IPS-20b (cell line): ENCODE data around the gene EN1.

Experiments used
- H3K27ac ChIP-seq: one replicate; pipeline ENCODE4 v1.5.1; 2013; ENCODE audit warnings: low read length
- H3K27me3 ChIP-seq: 2 replicates; pipeline ENCODE4 v1.6.1; 2013; ENCODE audit warnings: mild to moderate bottlenecking, low read length, inconsistent platforms; ENCODE audit not compliant: insufficient read depth
- H3K36me3 ChIP-seq: 2 replicates; pipeline ENCODE4 v1.6.1; 2013; ENCODE audit warnings: low read depth, mild to moderate bottlenecking, inconsistent platforms, low read length, moderate library complexity; ENCODE audit not compliant: insufficient read depth
- H3K4me1 ChIP-seq: 2 replicates; pipeline ENCODE4 v1.6.1; 2013; ENCODE audit warnings: mild to moderate bottlenecking, control low read depth, inconsistent platforms, low read length, moderate library complexity; ENCODE audit not compliant: insufficient read depth
- H3K4me3 ChIP-seq: 2 replicates; pipeline ENCODE4 v1.5.1; 2013; ENCODE audit warnings: mild to moderate bottlenecking, low read length, inconsistent platforms
- H3K9ac ChIP-seq: 2 replicates; pipeline ENCODE4 v1.6.1; 2013; ENCODE audit warnings: low read depth, mild to moderate bottlenecking, inconsistent platforms, low read length, moderate library complexity
- H3K9me3 ChIP-seq: 2 replicates; pipeline ENCODE4 v1.6.1; 2013; ENCODE audit warnings: mild to moderate bottlenecking, low read depth, low read length, inconsistent platforms; ENCODE audit not compliant: insufficient read depth

The EN1 gene

GRCh38 chr2:118846953-118847761, at the start of gene EN1:
EN1 (minus strand) TSS chr2:118847648; CDS start chr2:118847167, 481 bp downstream.
- Histone ChIP-seq H3K36me3 (no peaks in the 10 kb centered on the region), H3K27me3 (peaks cover 100% of the 10 kb centered on the region), H3K27ac (no peak within 1 kb of the TSS), H3K9me3 (peaks cover 6% of the 10 kb centered on the region; the same call in 1 of the 2 replicates), H3K4me1 (peaks cover 22% of the 10 kb centered on the region; the same call in 1 of the 2 replicates), H3K9ac (no peak within 1 kb of the TSS), H3K4me3 (peak within 1 kb of the TSS; percentile 67)

- Histone ChIP-seq H3K9me3 (peaks cover 13% of the 10 kb centered on the region), H3K27ac (no peak overlapping the region)
Observed at GRCh38 chr2:118893100-118893499, 45.7 kb upstream of the EN1 start.

GRCh38 chr2:118889995-118890394, 42.5 kb upstream of the EN1 start:
- Histone ChIP-seq H3K9me3 (peaks cover 13% of the 10 kb centered on the region), H3K4me3 (no peak overlapping the region), H3K27ac (no peak overlapping the region), H3K36me3 (no peaks in the 10 kb centered on the region), H3K27me3 (no peaks in the 10 kb centered on the region), H3K9ac (no peak overlapping the region), H3K4me1 (no peaks in the 10 kb centered on the region)

More at GRCh38 chr2:118893100-118893499, 45.7 kb upstream of the EN1 start:
- H3K4me1 ChIP-seq = no peaks in the 10 kb centered on the region
- no peak overlapping the region for H3K4me3 ChIP-seq
- H3K9ac ChIP-seq = no peak overlapping the region
- no peaks in the 10 kb centered on the region for H3K27me3 ChIP-seq
- no peaks in the 10 kb centered on the region for H3K36me3 ChIP-seq

- no peaks in the 10 kb centered on the region for H3K4me1 ChIP-seq
- peaks cover 2% of the 10 kb centered on the region; the same call in 1 of the 2 replicates for H3K9me3 ChIP-seq
- H3K4me3 ChIP-seq = no peak overlapping the region
- peaks cover 26% of the 10 kb centered on the region for H3K27me3 ChIP-seq
- H3K36me3 ChIP-seq = no peaks in the 10 kb centered on the region
- no peak overlapping the region for H3K9ac ChIP-seq
- no peak overlapping the region for H3K27ac ChIP-seq
Observed at GRCh38 chr2:118883792-118884191, 36.3 kb upstream of the EN1 start.

GRCh38 chr2:118882693-118883336, 35.4 kb upstream of the EN1 start:
- Histone ChIP-seq H3K27me3 (peaks cover 33% of the 10 kb centered on the region), H3K9ac (no peak overlapping the region), H3K27ac (no peak overlapping the region), H3K36me3 (no peaks in the 10 kb centered on the region), H3K9me3 (no peaks in the 10 kb centered on the region), H3K4me3 (peak overlapping the region; percentile 57; the same call in 1 of the 2 replicates), H3K4me1 (no peaks in the 10 kb centered on the region)

GRCh38 chr2:118881490-118882129, 34.2 kb upstream of the EN1 start:
- H3K27ac ChIP-seq = no peak overlapping the region
- no peaks in the 10 kb centered on the region for H3K36me3 ChIP-seq
- H3K4me3 ChIP-seq = no peak overlapping the region
- no peaks in the 10 kb centered on the region for H3K9me3 ChIP-seq
- H3K4me1 ChIP-seq = no peaks in the 10 kb centered on the region
- H3K27me3 ChIP-seq = peaks cover 33% of the 10 kb centered on the region
- no peak overlapping the region for H3K9ac ChIP-seq

- no peaks in the 10 kb centered on the region for H3K36me3 ChIP-seq
- peaks cover 33% of the 10 kb centered on the region for H3K27me3 ChIP-seq
- H3K27ac ChIP-seq = no peak overlapping the region
Observed at GRCh38 chr2:118880501-118880900, 33.1 kb upstream of the EN1 start.

GRCh38 chr2:118878531-118879149, 31.2 kb upstream of the EN1 start:
- no peaks in the 10 kb centered on the region for H3K36me3 ChIP-seq
- H3K27ac ChIP-seq = no peak overlapping the region
- H3K27me3 ChIP-seq = peaks cover 33% of the 10 kb centered on the region
- H3K9me3 ChIP-seq = no peaks in the 10 kb centered on the region
- H3K9ac ChIP-seq = no peak overlapping the region
- no peak overlapping the region for H3K4me3 ChIP-seq
- H3K4me1 ChIP-seq = no peaks in the 10 kb centered on the region

More at GRCh38 chr2:118880501-118880900, 33.1 kb upstream of the EN1 start:
- Histone ChIP-seq H3K4me1 (no peaks in the 10 kb centered on the region), H3K9me3 (no peaks in the 10 kb centered on the region), H3K4me3 (no peak overlapping the region), H3K9ac (no peak overlapping the region)

GRCh38 chr2:118875318-118875717, 27.9 kb upstream of the EN1 start:
- Histone ChIP-seq H3K4me3 (no peak overlapping the region), H3K27me3 (peaks cover 20% of the 10 kb centered on the region; the same call in 1 of the 2 replicates), H3K36me3 (no peaks in the 10 kb centered on the region), H3K27ac (no peak overlapping the region), H3K4me1 (no peaks in the 10 kb centered on the region), H3K9me3 (no peaks in the 10 kb centered on the region), H3K9ac (no peak overlapping the region)

GRCh38 chr2:118874324-118874723, 26.9 kb upstream of the EN1 start:
- Histone ChIP-seq H3K4me3 (no peak overlapping the region), H3K27me3 (peaks cover 11% of the 10 kb centered on the region; the same call in 1 of the 2 replicates), H3K9me3 (no peaks in the 10 kb centered on the region), H3K36me3 (no peaks in the 10 kb centered on the region), H3K27ac (no peak overlapping the region), H3K9ac (no peak overlapping the region), H3K4me1 (no peaks in the 10 kb centered on the region)

GRCh38 chr2:118865106-118865505, 17.7 kb upstream of the EN1 start:
- H3K4me3 ChIP-seq = no peak overlapping the region
- H3K27me3 ChIP-seq = peaks cover 14% of the 10 kb centered on the region
- H3K9ac ChIP-seq = no peak overlapping the region
- no peak overlapping the region for H3K27ac ChIP-seq
- H3K9me3 ChIP-seq = no peaks in the 10 kb centered on the region
- H3K4me1 ChIP-seq = 0 out of 2 replicates have a peak, but pooled peaks cover 3% of the 10 kb centered on the region
- H3K36me3 ChIP-seq = no peaks in the 10 kb centered on the region
